ENCODE measurements around the gene TRIM2. TPM values are rescaled to one million over a fixed set of nuclear protein-coding genes. Genes with fewer than 3 reads are reported as not detected.

TRIM2 gene
- total and polyA plus RNA-seq, 9 donors = 9.5 to 57.5 (median 44.4) TPM

GRCh38 chr4:153267890-153268289 lies 63.6 kb downstream of the TRIM2 start:
- DNase-seq = no peak
- intact Hi-C loops (cut with DNase I) = no loop called here
- WGBS, 3 donors = 48 to 74% (median 64%) methylated on average over 7 of the region's 7 CpGs
- H3K27me3 ChIP-seq = no peaks in the 10 kb centered on the region
- no peak overlapping the region for H3K27ac ChIP-seq
- no peak overlapping the region for H3K4me3 ChIP-seq
- H3K9me3 ChIP-seq = no peaks in the 10 kb centered on the region
- H3K4me1 ChIP-seq (ENCODE audit: insufficient read depth) = peaks cover 6% of the 10 kb centered on the region
- H3K36me3 ChIP-seq = no peaks in the 10 kb centered on the region
- TF ChIP-seq POLR2A (IDR thresholded peaks at IDR 0.05) = no peak
- TF ChIP-seq CTCF (IDR thresholded peaks at IDR 0.05) = no peak

GRCh38 chr4:153268295-153268694 lies 64.1 kb downstream of the TRIM2 start:
- Histone ChIP-seq H3K4me3 (no peak overlapping the region), H3K9me3 (no peaks in the 10 kb centered on the region), H3K36me3 (no peaks in the 10 kb centered on the region), H3K27ac (no peak overlapping the region), H3K4me1 (ENCODE audit: insufficient read depth) (peaks cover 6% of the 10 kb centered on the region), H3K27me3 (no peaks in the 10 kb centered on the region)
- intact Hi-C loops (cut with DNase I) = no loop called here
- TF ChIP-seq CTCF (IDR thresholded peaks at IDR 0.05) (no peak), POLR2A (IDR thresholded peaks at IDR 0.05) (no peak), EP300 (IDR thresholded peaks at IDR 0.05) (no peak)
- no peak for DNase-seq
- WGBS, 3 donors = 39 to 57% (median 50%) methylated on average over 4 of the region's 4 CpGs

- Histone ChIP-seq H3K4me1 (ENCODE audit: insufficient read depth) (peaks cover 6% of the 10 kb centered on the region), H3K27me3 (no peaks in the 10 kb centered on the region), H3K27ac (no peak overlapping the region), H3K36me3 (no peaks in the 10 kb centered on the region), H3K4me3 (no peak overlapping the region), H3K9me3 (no peaks in the 10 kb centered on the region)
- intact Hi-C loops (cut with DNase I) = no loop called here
- no peak for DNase-seq
- WGBS, 3 donors = 92 to 97% (median 96%) methylated on average over 5 of the region's 5 CpGs
- TF ChIP-seq CTCF (IDR thresholded peaks at IDR 0.05) (no peak), POLR2A (IDR thresholded peaks at IDR 0.05) (no peak), EP300 (IDR thresholded peaks at IDR 0.05) (no peak)
Measured at GRCh38 chr4:153269218-153269990, 65.2 kb downstream of the TRIM2 start.

- Histone ChIP-seq H3K4me1 (ENCODE audit: insufficient read depth) (peaks cover 5% of the 10 kb centered on the region), H3K36me3 (no peaks in the 10 kb centered on the region), H3K9me3 (no peaks in the 10 kb centered on the region), H3K4me3 (no peak overlapping the region), H3K27ac (no peak overlapping the region), H3K27me3 (no peaks in the 10 kb centered on the region)
- 69 to 71% (median 69%) methylated on average over 6 of the region's 6 CpGs for WGBS, 3 donors
- no peak for TF ChIP-seq EP300 (IDR thresholded peaks at IDR 0.05)
- no peak for TF ChIP-seq POLR2A (IDR thresholded peaks at IDR 0.05)
- TF ChIP-seq CTCF (IDR thresholded peaks at IDR 0.05) = no peak
- intact Hi-C loops (cut with DNase I) = no loop called here
- DNase-seq = no peak
Measured at GRCh38 chr4:153270361-153270760, 66.1 kb downstream of the TRIM2 start.
